ENCODE results near the gene CDK3. TPM values are rescaled to one million over a fixed set of nuclear protein-coding genes. Genes with fewer than 3 reads are reported as not detected.

CDK3 gene
- total and polyA plus RNA-seq, 9 of the 15 experiments (the other 6 are each of a cell fraction or from before 2014, with no cell fraction given): 0.55 to 8.2 (median 4.7) TPM

DNA sequence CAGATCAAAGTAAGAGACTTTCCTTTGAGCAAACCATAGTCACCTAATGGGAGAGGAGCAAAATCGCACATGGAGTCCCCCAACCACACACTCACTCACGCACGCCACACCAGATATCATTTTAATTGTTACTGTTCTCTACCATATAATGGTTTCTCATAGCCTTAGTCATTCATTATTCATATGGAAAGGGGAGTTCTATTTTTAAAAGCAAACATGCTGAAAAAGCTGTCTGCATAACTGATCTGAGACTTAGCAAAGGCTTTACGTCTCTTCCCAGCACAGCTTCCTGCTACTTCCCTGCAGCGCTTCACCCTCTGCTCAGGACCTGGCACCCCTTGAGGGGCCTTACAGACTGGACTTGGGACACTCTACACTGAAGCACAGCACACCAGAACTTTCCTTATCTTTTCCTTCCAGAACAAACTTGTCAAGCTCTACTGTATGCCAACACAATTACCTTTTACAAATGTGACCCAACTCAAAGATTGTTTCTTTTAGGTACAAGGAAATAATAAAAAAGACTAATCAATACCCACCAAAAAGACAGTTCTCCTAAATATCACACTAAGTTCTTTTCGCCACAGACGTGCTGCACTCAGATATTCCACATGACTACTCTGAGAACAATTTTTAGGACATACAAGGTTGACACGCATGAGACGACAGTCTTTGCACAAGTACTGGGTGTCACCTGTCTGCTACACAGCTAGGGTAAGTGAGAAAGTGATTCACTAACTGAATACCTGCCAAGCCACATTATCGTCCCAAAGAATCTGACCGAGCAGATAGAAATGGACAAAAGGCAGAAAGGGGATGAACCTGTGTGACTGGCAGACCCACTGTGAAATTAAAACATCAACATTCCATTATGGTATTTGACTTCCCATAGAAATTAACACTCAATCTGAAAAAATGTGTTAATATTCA is 50.1 kb downstream of the CDK3 start (continued):
- TF ChIP-seq, protein P1, sequence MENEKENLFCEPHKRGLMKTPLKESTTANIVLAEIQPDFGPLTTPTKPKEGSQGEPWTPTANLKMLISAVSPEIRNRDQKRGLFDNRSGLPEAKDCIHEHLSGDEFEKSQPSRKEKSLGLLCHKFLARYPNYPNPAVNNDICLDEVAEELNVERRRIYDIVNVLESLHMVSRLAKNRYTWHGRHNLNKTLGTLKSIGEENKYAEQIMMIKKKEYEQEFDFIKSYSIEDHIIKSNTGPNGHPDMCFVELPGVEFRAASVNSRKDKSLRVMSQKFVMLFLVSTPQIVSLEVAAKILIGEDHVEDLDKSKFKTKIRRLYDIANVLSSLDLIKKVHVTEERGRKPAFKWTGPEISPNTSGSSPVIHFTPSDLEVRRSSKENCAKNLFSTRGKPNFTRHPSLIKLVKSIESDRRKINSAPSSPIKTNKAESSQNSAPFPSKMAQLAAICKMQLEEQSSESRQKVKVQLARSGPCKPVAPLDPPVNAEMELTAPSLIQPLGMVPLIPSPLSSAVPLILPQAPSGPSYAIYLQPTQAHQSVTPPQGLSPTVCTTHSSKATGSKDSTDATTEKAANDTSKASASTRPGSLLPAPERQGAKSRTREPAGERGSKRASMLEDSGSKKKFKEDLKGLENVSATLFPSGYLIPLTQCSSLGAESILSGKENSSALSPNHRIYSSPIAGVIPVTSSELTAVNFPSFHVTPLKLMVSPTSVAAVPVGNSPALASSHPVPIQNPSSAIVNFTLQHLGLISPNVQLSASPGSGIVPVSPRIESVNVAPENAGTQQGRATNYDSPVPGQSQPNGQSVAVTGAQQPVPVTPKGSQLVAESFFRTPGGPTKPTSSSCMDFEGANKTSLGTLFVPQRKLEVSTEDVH (IDR thresholded peaks at IDR 0.05; ENCODE audit: low read depth, partially characterized antibody): no peak

DNA sequence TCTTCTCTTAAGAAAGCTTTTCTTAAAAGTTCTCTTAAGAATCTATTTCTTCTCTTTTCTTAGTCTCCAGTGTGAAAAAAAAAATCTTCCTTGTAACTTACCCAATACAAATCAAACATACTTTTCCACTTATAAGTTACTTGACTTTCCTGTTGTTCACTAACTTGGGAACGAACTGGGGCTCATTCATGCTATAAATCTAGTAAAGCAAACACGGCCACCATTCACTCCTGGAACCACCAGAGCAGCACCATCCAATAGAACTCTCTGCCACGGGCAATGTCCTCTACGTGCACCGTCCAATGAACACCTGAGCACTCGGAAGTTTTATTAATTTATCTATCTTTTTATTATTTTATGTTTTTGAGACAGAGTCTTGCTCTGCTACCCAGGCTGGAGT is 50.9 kb downstream of the CDK3 start:
- ChIA-PET POLR2A (no interaction called here), CTCF (ENCODE audit: low intra/inter-chr PET ratio) (no interaction called here)
- H3K4me1 ChIP-seq (replicated peaks in 1 of 2; ENCODE audit: control insufficient read depth in 2 of 2, insufficient read depth in 2 of 2, low read length in 2 of 2): peaks cover 5 to 9% of the 10 kb centered on the region in 2 experiments; a peak in 3 of 5 replicates
- ATAC-seq (no peak), FAIRE-seq (no peak), DNase-seq (ENCODE audit: extremely low read depth in 1 of 4, low spot score in 3 of 4) (no peak)
- H4K20me1 ChIP-seq (replicated peaks; ENCODE audit: control insufficient read depth, insufficient read depth, low read length): no peaks in the 10 kb centered on the region
- no peaks in the 10 kb centered on the region for H3K9me1 ChIP-seq (ENCODE audit: control insufficient read depth, insufficient read depth, low read length)
- no peak overlapping the region for H3K4me3 ChIP-seq
- TF ChIP-seq, protein P2, sequence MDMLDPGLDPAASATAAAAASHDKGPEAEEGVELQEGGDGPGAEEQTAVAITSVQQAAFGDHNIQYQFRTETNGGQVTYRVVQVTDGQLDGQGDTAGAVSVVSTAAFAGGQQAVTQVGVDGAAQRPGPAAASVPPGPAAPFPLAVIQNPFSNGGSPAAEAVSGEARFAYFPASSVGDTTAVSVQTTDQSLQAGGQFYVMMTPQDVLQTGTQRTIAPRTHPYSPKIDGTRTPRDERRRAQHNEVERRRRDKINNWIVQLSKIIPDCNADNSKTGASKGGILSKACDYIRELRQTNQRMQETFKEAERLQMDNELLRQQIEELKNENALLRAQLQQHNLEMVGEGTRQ (CRISPR knock-in tag; IDR thresholded peaks at IDR 0.05): no peak
- no peak for TF ChIP-seq HOXB6 (CRISPR knock-in tag; IDR thresholded peaks at IDR 0.05; ENCODE audit: borderline replicate concordance)
- H3K79me2 ChIP-seq (ENCODE audit: control insufficient read depth, insufficient read depth, low read length): peaks cover 11% of the 10 kb centered on the region; the same call in 2 of the 3 replicates
- no peak overlapping the region for H3K9ac ChIP-seq (ENCODE audit: insufficient read depth in 1 of 2, low read depth in 2 of 2, low read length in 2 of 2)
- H3K27me3 ChIP-seq (ENCODE audit: control insufficient read depth in 2 of 2, insufficient read depth in 2 of 2, low read length in 2 of 2): no peaks in the 10 kb centered on the region
- H3K36me3 ChIP-seq (ENCODE audit: control insufficient read depth, insufficient read depth, low read length): peaks cover 80% of the 10 kb centered on the region
- intact Hi-C loops (cut with micrococcal nuclease) (no loop called here), in situ Hi-C loops (cut with MboI) (no loop called here)
- no peak overlapping the region for H3K4me2 ChIP-seq (ENCODE audit: insufficient read depth, low read length)
- WGBS (ENCODE audit: insufficient coverage, low coverage, missing lambda C conversion rate): 83% methylated on average over 6 of the region's 6 CpGs
- no peak overlapping the region for H3K27ac ChIP-seq (ENCODE audit: extremely low read depth, low read depth, low read length)
- no peaks in the 10 kb centered on the region for H3K9me3 ChIP-seq (replicated peaks; ENCODE audit: control insufficient read depth, insufficient read depth, low read depth, low read length)
- BruUV-seq (replicated peaks): no TSS peak
- H2AFZ ChIP-seq (ENCODE audit: low read depth, low read length): no peak overlapping the region

All from K562 (cell line).